SK-N-MC (cell line): ENCODE measurements around the gene FOXL2.

Source experiments
- FOXP2 ChIP-seq: optimal IDR thresholded peaks from 2 replicates; pipeline ENCODE3; 2011; ENCODE audit warnings: mild to moderate bottlenecking, moderate library complexity; ENCODE audit not compliant: insufficient read depth; ENCODE audit errors: extremely low read length, control extremely low read depth
- POLR2AphosphoS5 ChIP-seq: IDR thresholded peaks from 2 replicates; pipeline ENCODE4 v1.6.1; 2012; ENCODE audit warnings: mild to moderate bottlenecking, low read depth, low read length, borderline replicate concordance

- TF ChIP-seq POLR2AphosphoS5 = no peak
- TF ChIP-seq FOXP2 = no peak
These were observed 30.1 kb downstream of the FOXL2 start for GRCh38 chr3:138916824-138917223.
